Activated CD8-positive, alpha-beta memory T cell treated with anti-CD3 and anti-CD28 coated beads, Interleukin-2, amount 50 U/mL, for 48 hours (primary cell): ENCODE results near the gene RAB12.

Experiments used
- DNase-seq: peaks from one replicate; pipeline ENCODE4 v3.0.0-alpha.2; 2020

RAB12 gene

GRCh38 chr18:8654503-8655451 lies 45.5 kb downstream of the RAB12 start:
- DNase-seq, result no peak

DNA sequence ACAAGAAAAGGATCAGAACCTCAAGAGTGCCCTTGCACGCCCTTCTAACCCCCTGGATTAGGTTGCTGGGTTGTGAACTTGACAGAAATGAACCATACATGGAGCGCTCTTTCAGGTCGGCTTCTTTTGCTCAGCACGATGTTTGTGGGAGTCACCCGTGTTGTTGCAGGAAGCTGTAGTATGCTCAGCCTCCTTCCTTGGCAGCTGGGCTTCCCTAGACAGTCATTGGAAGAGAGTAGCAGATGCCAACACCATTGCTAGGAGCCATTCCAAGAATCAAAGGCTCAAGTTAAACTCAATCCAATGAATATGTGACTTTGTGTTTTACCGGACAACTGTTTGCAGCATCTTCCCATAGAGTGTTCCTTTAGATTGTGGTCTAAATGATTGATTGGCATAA lies 47.0 kb downstream of the RAB12 start:
- no peak for DNase-seq

DNA sequence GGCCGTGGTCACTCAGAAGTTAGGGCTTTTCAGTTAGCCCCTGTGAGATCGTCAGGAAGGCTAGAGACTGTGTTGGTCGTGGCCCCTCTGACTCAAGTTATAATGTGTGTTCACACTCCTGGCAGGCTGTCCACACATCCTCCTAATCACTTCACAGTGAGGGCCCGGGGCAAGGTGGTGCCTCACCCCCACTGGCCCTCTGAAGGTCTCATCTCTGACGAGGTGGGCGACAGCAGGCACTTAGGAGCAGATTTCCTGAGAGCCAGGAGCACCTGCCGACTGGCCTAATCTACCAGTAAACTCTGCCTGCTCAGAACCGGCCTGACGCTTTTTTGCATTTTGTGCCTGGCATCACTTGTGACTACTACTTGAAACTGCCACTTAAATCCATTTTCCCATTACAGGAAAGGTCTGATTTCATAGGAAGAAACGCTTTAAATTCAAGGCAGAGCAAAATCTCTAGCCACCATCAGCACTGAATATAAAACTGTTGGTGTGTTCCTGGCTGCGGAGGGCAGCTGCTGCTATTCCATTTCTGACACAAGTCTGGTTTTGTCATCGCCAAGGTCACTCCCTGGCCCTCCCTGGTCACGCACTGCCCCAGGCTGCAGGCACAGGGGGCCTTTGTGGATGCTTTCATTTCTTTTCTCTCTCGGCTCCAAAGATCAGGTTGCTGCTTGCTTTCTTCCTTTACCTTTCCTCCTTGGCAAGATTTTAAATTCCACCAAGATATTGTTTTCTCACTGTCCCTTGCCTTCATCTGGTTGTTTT lies 48.0 kb downstream of the RAB12 start:
- DNase-seq, result no peak

GRCh38 chr18:8657873-8658470 lies 48.7 kb downstream of the RAB12 start:
- no peak for DNase-seq

DNA sequence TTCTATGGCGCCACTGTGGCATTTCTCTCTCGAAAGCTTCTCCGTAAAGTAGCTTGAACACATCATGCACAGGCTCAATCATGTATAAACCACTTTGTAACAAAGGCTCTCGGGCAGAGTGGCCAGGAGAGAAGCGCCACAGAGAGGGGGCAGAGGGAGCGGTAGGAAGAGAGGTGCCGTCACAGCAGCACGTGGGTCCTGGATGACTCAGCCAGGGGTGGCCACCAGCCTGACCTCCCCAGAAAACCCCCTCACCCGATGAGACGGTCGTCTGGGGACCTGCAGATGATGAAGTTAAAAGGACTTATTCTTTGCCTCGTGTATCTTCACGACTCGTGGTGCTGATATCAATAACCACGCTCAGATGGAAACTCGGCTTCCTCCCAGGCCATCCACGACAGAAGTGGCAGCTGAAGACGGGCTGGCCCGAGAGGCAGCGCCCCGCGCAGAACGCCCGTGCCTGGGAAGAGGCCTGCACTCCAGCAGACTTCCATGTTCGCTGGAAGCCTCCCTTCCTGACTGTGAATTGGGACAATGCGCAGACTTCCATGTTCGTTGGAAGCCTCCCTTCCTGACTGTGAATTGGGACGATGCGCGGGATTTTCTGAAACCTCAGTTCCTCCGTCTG lies 49.7 kb downstream of the RAB12 start:
- DNase-seq, result no peak

- no peak for DNase-seq
These were observed 50.5 kb downstream of the RAB12 start for GRCh38 chr18:8659609-8660242.

- no peak for DNase-seq
These were observed 51.1 kb downstream of the RAB12 start for GRCh38 chr18:8660316-8660715.

- no peak for DNase-seq
These were observed 52.7 kb downstream of the RAB12 start for GRCh38 chr18:8661754-8662559.

DNA sequence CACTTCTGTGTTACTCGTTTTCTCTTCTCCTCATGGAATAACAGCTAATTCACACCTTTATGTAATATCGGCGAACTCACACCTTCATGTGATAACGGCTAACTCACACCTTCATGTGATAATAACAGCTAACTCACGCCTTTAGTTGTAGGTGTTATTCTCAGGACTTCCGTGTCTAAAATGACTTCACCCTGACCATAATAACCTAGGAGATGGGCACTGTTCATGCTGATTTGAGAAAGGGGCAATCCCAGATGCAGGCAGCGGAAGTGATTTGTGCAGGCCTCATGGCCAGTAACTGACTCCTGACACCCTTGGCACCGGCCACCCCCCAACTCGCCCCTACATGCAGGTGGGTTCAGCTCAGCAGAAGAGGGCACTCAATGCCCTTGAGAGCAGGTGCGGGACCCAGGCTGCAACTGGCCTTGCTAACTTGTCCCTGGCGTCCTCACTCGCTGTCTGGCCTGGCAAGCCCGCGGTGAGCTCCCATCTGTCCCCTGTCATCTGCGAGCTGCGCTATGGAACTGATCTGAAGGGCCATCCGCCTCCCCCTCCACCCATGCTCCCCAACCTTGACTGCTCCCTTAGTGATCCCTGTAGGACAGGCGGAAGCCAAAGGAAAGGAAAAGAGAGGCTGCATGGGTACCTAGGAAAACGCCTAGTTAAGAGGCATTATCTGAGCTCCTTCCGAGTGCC lies 53.5 kb downstream of the RAB12 start:
- DNase-seq, result no peak

DNA sequence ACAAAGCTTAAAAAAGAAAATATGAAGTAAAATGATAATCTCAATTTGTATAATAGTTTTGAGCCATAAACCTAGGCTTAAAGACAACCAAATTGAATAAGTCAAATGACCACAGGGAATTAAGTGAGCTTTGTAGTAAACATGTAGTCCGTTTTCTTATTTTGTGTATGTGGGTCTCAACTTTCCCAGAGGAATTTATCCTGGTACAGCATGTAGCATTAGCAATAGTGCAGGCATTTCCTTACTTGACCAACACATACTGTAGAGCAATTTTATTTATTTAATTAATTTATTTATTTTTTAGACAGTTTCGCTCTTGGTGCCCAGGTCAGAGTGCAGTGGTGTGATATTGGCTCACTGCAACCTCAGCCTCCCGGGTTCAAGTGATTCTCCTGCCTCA lies 58.6 kb downstream of the RAB12 start:
- DNase-seq, result no peak

GRCh38 chr18:8668381-8668780 lies 59.1 kb downstream of the RAB12 start:
- no peak for DNase-seq

- no peak for DNase-seq
These were observed 60.3 kb downstream of the RAB12 start for GRCh38 chr18:8669571-8669970.

DNA sequence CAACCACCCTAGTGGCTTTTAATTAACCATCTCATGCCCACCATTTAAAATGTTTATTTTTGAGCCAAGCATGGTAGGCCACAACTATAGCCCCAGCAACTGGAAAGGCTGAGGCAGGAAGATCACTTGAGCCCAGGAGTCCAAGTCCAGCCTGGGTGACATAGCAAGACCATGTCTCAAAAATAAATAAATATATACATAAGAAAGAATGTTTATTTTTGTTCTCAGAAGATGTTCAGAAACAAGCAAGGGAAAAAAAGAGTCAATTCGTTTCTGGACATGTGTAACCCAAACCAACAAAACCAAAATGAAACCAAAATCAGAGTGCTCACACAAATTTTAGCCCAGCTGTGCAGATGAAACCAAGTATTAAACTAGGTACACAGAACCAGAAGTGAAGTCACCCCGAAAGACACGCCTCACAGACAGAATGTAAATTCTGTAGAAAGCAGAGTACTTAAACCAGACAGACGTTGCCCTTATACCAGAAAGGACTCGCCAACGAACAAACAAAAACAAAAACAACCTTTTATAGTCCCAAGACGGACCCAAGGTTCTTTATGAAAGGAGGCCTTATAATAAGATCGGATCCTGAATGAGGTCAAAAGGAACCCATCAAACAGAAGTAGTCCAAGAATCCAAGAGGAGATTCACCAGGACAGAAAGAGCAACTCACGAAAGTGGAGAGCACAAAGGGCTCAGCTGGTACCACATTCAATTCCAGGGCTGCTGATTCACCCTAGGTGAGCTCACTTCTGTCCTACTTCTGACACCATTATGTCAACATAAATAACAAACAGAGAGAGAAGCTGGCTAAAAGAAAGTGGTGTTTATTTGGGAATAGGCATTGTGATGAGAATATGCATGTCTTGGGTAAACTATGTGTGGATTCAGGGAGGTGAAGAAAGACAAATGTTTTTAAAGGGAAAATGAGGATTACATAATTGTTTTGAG lies 64.3 kb downstream of the RAB12 start:
- DNase-seq, result no peak

- DNase-seq, result no peak
These were observed 65.8 kb downstream of the RAB12 start for GRCh38 chr18:8675057-8675456.

- DNase-seq, result peak; percentile 20
These were observed 72.0 kb downstream of the RAB12 start for GRCh38 chr18:8681196-8681595.

DNA sequence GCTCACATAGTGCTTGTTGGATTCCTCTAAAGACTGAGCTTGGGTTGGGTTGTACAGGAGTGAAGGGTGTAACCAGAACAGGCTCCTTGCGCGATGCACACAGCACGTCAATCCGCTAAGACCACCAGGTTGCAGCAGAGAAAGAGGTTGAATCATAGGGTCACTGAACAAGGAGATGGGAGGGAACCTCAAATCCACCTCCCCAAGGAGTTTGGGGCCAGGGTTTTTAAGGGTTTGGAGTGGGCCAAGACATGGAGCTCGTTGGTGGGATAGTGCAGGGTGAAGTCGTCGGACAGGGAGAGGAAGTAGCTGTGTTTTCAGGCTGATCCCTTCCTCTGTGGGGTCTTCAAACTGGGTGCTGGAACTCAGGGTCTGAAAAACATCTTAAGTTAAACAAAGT lies 75.3 kb downstream of the RAB12 start:
- DNase-seq, result no peak

DNA sequence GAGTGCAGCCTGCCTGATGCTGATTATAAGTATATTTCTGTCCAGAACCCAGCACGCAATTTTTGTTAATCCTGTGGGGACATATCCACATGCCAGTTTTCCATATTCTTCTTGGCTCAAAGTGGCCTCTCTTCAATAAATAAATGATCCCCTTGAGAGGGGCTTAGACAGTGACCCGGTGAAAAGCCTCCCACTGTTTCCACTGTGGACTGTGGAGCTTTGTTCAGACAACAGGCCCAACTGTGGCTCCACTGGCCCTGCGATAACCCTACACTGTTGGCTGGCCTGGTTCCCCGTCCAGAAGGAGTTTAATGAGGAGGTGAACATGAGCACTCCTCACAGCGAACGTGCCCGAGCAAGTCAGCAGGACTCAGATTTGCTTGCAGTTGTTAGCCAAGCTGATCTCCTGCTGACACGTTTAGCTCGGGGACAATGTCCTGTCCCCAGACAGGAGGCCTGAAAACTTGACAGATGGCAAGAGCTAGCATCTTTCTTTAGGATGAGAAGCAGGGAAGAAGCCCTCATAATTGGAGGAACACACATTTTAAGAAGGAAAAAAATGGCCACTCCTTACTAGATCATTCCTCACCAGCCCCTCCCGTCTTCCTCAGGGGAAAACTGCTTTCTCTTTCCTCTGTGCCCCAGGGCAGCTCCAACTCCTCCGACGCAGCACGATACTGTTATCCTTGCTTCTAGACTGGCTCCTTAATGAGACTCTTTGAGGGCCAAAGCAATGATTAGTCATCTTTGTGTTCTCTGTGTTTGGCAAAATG lies 76.1 kb downstream of the RAB12 start:
- no peak for DNase-seq

DNA sequence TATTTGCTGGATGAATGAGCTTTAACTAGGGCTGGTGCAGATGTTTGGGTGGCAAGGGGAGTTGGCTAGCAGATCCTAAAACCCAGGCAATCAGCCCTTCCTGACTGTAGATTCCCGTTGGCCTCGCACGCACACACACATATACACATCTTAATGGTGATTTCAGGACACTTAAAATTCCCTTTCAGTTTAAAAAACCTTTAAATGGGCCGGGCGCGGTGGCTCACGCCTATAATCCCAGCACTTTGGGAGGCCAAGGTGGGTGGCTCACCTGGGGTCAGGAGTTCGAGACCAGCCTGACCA lies 76.6 kb downstream of the RAB12 start:
- no peak for DNase-seq

- DNase-seq, result no peak
These were observed 77.4 kb downstream of the RAB12 start for GRCh38 chr18:8686611-8687010.
